Measurements from ENCODE around the gene GRIK4. TPM values are rescaled to one million over a fixed set of nuclear protein-coding genes. Genes with fewer than 3 reads are reported as not detected.

Gene GRIK4
- polyA plus RNA-seq, 1 of the 3 experiments (the other 2 are of a cell fraction) = 0.03 TPM

DNA sequence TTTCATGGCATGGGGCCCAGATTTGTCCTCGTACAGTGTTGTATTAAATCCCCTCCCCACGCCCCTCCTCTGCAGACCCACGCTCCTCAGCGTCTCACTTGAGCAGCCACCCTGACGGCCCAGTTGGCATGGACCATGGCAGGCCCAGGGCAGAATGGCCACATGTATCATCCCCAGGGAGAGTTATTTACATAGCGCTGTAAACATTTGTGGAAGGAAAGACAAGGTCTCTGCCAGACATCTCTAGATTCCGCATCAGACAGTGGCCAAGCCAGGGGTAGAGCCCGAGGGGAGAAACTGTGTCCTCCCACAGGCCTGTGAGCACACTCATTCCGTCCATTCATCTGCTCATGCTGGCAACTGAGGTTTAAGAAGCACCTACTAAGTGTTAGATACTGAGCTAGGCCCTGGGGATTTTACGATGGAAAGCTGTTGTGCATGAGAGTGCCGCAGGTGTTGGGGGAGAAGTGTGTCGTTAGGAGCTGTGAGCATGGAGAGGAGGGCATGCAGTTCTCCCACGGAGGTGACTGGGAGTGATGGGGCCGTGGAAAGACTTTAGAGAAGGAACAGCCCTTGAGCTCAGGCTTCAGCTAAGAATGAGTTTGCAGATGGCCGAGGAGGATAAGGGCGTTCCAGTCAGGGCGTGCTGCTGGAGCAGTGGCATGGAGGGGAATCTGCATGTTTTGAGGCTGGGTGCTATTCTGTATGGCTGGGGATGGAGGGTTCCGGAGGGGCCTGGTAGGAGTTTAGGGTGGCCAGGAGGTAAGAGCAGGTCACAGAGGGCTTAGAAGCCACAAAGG lies 94.9 kb downstream of the GRIK4 start:
- no peaks in the 10 kb centered on the region; a peak in 1 of 4 replicates for H3K4me1 ChIP-seq (ENCODE audit: control insufficient read depth in 1 of 2, insufficient read depth in 2 of 2, low read depth in 1 of 2, low read length in 1 of 2)
- H4K20me1 ChIP-seq (ENCODE audit: insufficient read depth) = no peaks in the 10 kb centered on the region
- no peak for DNase-seq
- H3K27ac ChIP-seq (ENCODE audit: low read depth in 2 of 2, low read length in 1 of 2) = no peak overlapping the region
- no peaks in the 10 kb centered on the region for H3K9me2 ChIP-seq
- CTCF ChIA-PET = no interaction called here
- H3K4me3 ChIP-seq (ENCODE audit: low read depth in 2 of 2, low read length in 1 of 2) = no peak overlapping the region
- no peak overlapping the region for H3K4me2 ChIP-seq
- no peaks in the 10 kb centered on the region for H3K9me3 ChIP-seq
- H3K27me3 ChIP-seq (ENCODE audit: insufficient read depth) = no peaks in the 10 kb centered on the region; the same call in 1 of the 2 replicates
- no peak overlapping the region for H2AFZ ChIP-seq (ENCODE audit: low read depth)
- H3K79me2 ChIP-seq (ENCODE audit: insufficient read depth) = no peaks in the 10 kb centered on the region
- 65% methylated on average over 18 of the region's 18 CpGs for WGBS (ENCODE audit: low lambda C conversion rate)
- H3K36me3 ChIP-seq (replicated peaks in 1 of 2; ENCODE audit: control insufficient read depth in 1 of 2, insufficient read depth in 2 of 2, low read length in 1 of 2) = no peaks in the 10 kb centered on the region
- H3K9ac ChIP-seq = no peak overlapping the region
- POLR2A ChIA-PET = no interaction called here
- TF ChIP-seq SIN3A (IDR thresholded peaks at IDR 0.05; ENCODE audit: borderline replicate concordance, low read depth, low read length) (no peak), FOSL2 (IDR thresholded peaks at IDR 0.05; ENCODE audit: borderline replicate concordance, low read depth) (no peak), RFX5 (IDR thresholded peaks at IDR 0.05; ENCODE audit: low read length) (no peak), RAD21 (IDR thresholded peaks at IDR 0.05; ENCODE audit: low read length) (no peak)
- TF ChIP-seq, protein P1, sequence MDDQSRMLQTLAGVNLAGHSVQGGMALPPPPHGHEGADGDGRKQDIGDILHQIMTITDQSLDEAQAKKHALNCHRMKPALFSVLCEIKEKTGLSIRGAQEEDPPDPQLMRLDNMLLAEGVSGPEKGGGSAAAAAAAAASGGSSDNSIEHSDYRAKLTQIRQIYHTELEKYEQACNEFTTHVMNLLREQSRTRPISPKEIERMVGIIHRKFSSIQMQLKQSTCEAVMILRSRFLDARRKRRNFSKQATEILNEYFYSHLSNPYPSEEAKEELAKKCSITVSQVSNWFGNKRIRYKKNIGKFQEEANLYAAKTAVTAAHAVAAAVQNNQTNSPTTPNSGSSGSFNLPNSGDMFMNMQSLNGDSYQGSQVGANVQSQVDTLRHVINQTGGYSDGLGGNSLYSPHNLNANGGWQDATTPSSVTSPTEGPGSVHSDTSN (IDR thresholded peaks at IDR 0.05) = no peak
- TF ChIP-seq, protein P2, sequence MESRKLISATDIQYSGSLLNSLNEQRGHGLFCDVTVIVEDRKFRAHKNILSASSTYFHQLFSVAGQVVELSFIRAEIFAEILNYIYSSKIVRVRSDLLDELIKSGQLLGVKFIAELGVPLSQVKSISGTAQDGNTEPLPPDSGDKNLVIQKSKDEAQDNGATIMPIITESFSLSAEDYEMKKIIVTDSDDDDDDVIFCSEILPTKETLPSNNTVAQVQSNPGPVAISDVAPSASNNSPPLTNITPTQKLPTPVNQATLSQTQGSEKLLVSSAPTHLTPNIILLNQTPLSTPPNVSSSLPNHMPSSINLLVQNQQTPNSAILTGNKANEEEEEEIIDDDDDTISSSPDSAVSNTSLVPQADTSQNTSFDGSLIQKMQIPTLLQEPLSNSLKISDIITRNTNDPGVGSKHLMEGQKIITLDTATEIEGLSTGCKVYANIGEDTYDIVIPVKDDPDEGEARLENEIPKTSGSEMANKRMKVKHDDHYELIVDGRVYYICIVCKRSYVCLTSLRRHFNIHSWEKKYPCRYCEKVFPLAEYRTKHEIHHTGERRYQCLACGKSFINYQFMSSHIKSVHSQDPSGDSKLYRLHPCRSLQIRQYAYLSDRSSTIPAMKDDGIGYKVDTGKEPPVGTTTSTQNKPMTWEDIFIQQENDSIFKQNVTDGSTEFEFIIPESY (IDR thresholded peaks at IDR 0.05; ENCODE audit: borderline replicate concordance, low read depth) = no peak
- no peaks in the 10 kb centered on the region for H3F3A ChIP-seq (replicated peaks; ENCODE audit: insufficient read depth)

DNA sequence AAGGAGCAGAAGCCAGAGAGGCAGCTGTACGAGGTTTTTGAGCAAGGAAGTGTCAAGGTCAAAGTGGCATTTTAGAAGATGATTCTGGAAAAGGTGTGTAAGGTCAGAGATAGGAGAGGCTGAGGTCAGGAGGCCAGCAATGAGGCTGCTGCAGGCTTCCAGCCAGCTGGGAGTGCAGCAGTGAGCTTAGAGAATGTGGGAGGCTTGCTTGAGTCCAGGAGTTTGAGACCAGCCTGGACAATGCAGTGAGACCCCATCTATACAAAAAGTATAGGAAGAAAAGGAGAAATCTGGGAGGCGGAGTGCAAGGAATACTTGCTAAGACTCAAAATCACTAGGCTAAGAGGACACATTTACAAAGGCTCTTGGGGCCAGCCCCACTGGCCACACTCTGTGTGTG lies 96.5 kb downstream of the GRIK4 start:
- Histone ChIP-seq H3K4me1 (ENCODE audit: control insufficient read depth in 1 of 2, insufficient read depth in 2 of 2, low read depth in 1 of 2, low read length in 1 of 2) (peaks cover 0 to 5% of the 10 kb centered on the region in 2 experiments; a peak in 1 of 4 replicates), H3F3A (replicated peaks; ENCODE audit: insufficient read depth) (no peaks in the 10 kb centered on the region), H3K27ac (ENCODE audit: low read depth in 2 of 2, low read length in 1 of 2) (no peak overlapping the region), H2AFZ (ENCODE audit: low read depth) (no peak overlapping the region), H3K9me3 (no peaks in the 10 kb centered on the region), H3K9ac (no peak overlapping the region), H4K20me1 (ENCODE audit: insufficient read depth) (no peaks in the 10 kb centered on the region), H3K36me3 (replicated peaks in 1 of 2; ENCODE audit: control insufficient read depth in 1 of 2, insufficient read depth in 2 of 2, low read length in 1 of 2) (no peaks in the 10 kb centered on the region), H3K4me3 (ENCODE audit: low read depth in 2 of 2, low read length in 1 of 2) (no peak overlapping the region), H3K79me2 (ENCODE audit: insufficient read depth) (no peaks in the 10 kb centered on the region), H3K4me2 (no peak overlapping the region), H3K9me2 (no peaks in the 10 kb centered on the region), H3K27me3 (ENCODE audit: insufficient read depth) (no peaks in the 10 kb centered on the region)
- no peak for TF ChIP-seq RAD21 (IDR thresholded peaks at IDR 0.05; ENCODE audit: low read length)
- no peak for TF ChIP-seq CHD2 (IDR thresholded peaks at IDR 0.05; ENCODE audit: low read length, partially characterized antibody)
- TF ChIP-seq, protein P3, sequence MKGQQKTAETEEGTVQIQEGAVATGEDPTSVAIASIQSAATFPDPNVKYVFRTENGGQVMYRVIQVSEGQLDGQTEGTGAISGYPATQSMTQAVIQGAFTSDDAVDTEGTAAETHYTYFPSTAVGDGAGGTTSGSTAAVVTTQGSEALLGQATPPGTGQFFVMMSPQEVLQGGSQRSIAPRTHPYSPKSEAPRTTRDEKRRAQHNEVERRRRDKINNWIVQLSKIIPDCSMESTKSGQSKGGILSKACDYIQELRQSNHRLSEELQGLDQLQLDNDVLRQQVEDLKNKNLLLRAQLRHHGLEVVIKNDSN (IDR thresholded peaks at IDR 0.05; ENCODE audit: borderline replicate concordance, low read depth) = no peak
- no peak for TF ChIP-seq YY1 (IDR thresholded peaks at IDR 0.05; ENCODE audit: low read depth)
- TF ChIP-seq, protein P1 (IDR thresholded peaks at IDR 0.05) = no peak
- no peak for TF ChIP-seq MXI1 (IDR thresholded peaks at IDR 0.05; ENCODE audit: low read depth, low read length)
- no peak for TF ChIP-seq NFIC (IDR thresholded peaks at IDR 0.05; ENCODE audit: borderline replicate concordance)
- TF ChIP-seq, protein P4, sequence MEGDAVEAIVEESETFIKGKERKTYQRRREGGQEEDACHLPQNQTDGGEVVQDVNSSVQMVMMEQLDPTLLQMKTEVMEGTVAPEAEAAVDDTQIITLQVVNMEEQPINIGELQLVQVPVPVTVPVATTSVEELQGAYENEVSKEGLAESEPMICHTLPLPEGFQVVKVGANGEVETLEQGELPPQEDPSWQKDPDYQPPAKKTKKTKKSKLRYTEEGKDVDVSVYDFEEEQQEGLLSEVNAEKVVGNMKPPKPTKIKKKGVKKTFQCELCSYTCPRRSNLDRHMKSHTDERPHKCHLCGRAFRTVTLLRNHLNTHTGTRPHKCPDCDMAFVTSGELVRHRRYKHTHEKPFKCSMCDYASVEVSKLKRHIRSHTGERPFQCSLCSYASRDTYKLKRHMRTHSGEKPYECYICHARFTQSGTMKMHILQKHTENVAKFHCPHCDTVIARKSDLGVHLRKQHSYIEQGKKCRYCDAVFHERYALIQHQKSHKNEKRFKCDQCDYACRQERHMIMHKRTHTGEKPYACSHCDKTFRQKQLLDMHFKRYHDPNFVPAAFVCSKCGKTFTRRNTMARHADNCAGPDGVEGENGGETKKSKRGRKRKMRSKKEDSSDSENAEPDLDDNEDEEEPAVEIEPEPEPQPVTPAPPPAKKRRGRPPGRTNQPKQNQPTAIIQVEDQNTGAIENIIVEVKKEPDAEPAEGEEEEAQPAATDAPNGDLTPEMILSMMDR (IDR thresholded peaks at IDR 0.05) = no peak
- TF ChIP-seq GABPA (IDR thresholded peaks at IDR 0.05; ENCODE audit: low read depth) = no peak
- TF ChIP-seq RFX5 (IDR thresholded peaks at IDR 0.05; ENCODE audit: low read length) = no peak
- no peak for TF ChIP-seq MEF2A (IDR thresholded peaks at IDR 0.05; ENCODE audit: borderline replicate concordance, low read depth)
- no peak for TF ChIP-seq POLR2AphosphoS5 (IDR thresholded peaks at IDR 0.05; ENCODE audit: low read depth, low read length)
- no peak for TF ChIP-seq EZH2phosphoT487 (IDR thresholded peaks at IDR 0.05; ENCODE audit: borderline replicate concordance, low read depth)
- TF ChIP-seq EP300 (IDR thresholded peaks at IDR 0.05; ENCODE audit: borderline replicate concordance in 1 of 2, low read depth in 1 of 2, low read length in 1 of 2) = no peak
- no peak for TF ChIP-seq NRF1 (IDR thresholded peaks at IDR 0.05; ENCODE audit: low read depth, low read length)
- no peak for TF ChIP-seq TCF12 (IDR thresholded peaks at IDR 0.05)
- no peak for TF ChIP-seq JUND (IDR thresholded peaks at IDR 0.05)
- WGBS (ENCODE audit: low lambda C conversion rate) = 71% methylated on average over 2 of the region's 2 CpGs
- POLR2A ChIA-PET = no interaction called here
- CTCF ChIA-PET = interaction anchor here (1.5 kb wide), 1 partner anchor 15 kb away, joined by 3 read pairs; no protein-coding TSS in a partner anchor
- no peak for DNase-seq

Measured in SK-N-SH (cell line).